Stimulated activated CD4-positive, alpha-beta T cell treated with anti-CD3 and anti-CD28 coated beads, TNF-alpha, amount 100 ng/mL, for 1 hour (primary cell): ENCODE data around the gene MYO1D.
A peak's percentile ranks its signal among the peaks of the same experiment; 100 is the strongest.
"Not testable (repeated sequence)": the region's sequence is repeated elsewhere in the genome, so short reads cannot be mapped to it uniquely, and the experiment has no call there.

Experiments
- DNase-seq, 3 donors: peaks; one replicate each; pipeline ENCODE4 v3.0.0-alpha.2; 2020; ENCODE audit warnings: low read depth in 3 of 3, low spot score in 1 of 3

Gene MYO1D

DNA sequence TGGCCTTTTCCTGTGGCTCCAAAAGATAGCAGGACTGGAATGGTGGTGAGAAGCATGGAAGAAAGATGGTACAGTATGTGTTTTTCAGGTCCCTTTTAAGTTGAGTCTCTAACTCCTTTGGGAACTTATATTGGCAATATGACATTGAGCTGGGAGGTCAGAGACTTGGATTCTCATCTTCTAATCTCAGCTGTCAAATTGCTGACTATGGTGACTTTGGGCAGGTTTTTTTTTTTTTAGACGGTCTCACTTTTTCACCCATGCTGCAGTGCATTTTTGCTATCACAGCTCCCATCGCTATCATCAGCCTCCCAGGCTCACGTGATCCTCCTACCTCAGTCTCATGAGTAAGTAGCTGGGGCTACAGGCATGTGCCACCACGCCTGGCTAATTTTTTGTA, 405.3 kb downstream of the MYO1D start:
- no peak for DNase-seq

GRCh38 chr17:32470405-32471167, 406.3 kb downstream of the MYO1D start:
- DNase-seq: no peak

- no peak for DNase-seq
Measured at GRCh38 chr17:32467949-32468348, 409.0 kb downstream of the MYO1D start.

- DNase-seq: no peak
Measured at GRCh38 chr17:32464374-32464773, 412.6 kb downstream of the MYO1D start.

- no peak for DNase-seq
Measured at GRCh38 chr17:32463304-32463703, 413.6 kb downstream of the MYO1D start.

DNA sequence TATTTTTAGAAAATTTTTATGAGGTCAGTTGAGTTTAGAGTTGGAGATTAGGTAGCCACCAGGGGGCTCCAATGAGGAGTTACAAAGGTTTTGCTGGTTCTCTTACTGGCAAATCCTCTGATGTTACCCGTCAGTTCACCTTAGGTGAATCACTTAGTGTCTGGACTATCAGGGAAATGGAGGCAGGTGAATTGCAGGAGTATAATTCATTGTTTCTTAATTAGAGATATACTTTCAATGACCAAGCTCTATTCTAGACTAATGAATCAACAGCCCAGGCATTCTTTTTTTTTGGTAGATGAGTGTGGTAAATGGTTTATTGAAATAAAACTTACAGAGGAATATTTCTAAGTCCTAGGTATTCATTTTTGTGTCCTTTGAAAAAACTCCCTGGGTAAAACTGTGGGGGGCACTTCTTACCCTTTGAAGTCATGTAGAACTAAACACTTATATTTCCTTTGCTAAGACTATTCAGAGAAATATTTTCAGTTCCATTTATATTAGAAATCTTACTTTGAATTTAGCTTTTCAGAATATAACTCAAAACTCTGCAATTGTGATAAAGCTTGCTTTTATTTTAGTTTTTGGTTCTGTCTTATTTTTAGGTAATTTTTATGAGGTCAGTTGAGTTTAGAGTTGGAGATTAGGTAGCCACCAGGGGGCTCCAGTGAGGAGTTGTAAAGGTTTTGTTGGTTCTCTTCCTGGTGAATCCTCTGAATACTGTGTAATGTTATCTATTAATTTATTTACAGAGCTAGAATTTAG, 414.9 kb downstream of the MYO1D start:
- DNase-seq: peak; percentile 13 to 45 (median 19)

GRCh38 chr17:32461498-32461852, 415.4 kb downstream of the MYO1D start:
- DNase-seq: no peak

DNA sequence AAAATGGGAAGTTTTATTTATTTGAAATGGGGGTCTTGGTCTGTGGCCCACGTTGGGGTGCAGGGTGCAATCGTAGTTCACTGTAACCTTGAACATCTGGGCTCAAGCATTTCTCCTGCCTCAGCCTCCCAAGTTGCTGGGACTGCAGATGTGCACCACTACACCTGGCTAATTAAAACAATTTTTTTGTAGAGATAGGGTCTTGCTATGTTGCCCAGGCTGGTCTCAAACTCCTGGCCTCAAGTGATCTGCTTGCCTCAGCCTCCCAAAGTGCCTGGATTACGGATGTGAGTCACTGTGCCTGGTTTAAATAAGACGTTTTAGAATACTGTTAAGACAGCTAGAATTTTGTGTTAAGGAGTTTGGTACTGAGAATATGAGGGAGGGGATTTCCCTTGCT, 416.9 kb downstream of the MYO1D start:
- DNase-seq: no peak

DNA sequence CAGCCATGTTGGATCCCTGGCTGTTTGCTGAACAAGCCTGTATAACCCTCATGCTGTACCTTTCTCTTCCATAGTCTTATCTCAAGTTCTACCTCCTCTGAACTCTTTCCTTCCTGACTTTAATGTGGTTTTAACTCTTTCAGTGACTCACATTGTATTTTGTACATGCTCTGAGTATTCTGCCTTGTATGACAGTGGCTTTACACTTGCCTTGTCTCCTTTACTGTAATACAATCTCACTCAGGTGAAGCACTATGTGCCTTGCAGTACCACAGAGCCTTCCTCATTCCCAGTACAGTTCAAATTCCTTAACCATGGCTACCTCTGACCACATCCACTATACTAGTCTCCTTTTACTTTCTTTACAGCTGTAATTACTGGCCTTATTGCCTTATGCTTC, 418.6 kb downstream of the MYO1D start:
- DNase-seq: no peak

- no peak for DNase-seq
Measured at GRCh38 chr17:32453370-32453769, 423.6 kb downstream of the MYO1D start.

DNA sequence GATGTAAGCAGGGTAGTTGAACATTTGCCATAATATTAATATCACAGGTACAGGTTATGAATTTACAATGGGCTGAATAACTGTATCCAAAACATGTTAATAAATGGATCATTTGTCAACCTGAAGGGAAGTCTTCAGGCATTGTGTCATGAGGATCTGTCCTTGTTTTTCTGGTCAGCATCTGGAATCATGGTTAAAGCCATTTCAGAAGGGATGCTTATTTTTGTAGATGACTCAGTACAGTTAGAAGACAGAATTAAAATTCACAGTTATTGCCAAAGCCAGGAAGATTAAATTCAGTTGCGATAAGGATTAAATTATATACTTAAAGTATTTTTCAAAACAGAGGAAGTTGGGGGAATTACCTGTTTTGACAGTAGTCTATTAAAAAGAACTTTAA, 424.6 kb downstream of the MYO1D start:
- DNase-seq: no peak

- no peak for DNase-seq
Measured at GRCh38 chr17:32451879-32452278, 425.0 kb downstream of the MYO1D start.

DNA sequence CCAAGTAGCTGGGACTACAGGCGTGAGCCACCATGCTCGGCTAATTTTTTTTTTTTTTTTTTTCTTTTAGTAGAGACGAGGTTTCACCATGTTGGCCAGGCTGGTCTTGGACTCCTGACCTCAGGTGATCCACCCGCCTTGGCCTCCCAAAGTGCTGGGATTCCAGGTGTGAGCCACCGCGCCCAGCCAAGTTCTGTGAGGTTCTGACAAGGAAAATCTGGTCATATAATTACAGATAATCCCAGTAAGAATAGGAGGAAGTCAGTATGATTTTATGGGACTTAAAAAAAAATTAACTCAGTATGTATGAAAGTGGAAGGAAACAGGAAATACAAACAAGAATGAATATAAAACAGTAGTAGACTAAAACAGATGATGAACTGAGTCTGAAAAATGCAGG, 426.5 kb downstream of the MYO1D start:
- not testable (repeated sequence) for DNase-seq

DNA sequence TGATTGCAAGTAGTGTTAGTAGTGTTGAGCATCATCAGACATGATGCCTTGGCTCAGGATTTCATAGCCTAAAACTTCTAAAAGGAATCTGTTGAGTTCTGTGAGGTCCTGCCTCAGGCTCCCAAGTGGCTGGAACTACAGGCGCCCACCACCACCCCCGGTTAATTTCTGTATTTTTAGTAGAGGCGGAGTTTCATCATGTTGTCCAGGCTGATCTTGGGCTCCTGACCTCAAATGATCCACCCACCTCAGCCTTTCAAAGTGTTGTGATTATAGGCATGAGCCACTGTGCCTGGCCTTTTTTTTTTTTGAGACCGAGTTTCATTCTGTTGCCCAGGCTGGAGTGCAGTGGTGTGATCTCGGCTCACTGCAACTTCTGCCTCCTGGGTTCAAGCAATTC, 427.0 kb downstream of the MYO1D start:
- DNase-seq: no peak

- DNase-seq: no peak
Measured at GRCh38 chr17:32446949-32447348, 430.0 kb downstream of the MYO1D start.

- no peak for DNase-seq
Measured at GRCh38 chr17:32445971-32446370, 431.0 kb downstream of the MYO1D start.

- no peak for DNase-seq
Measured at GRCh38 chr17:32445497-32445896, 431.4 kb downstream of the MYO1D start.

- DNase-seq: no peak
Measured at GRCh38 chr17:32445074-32445415, 431.9 kb downstream of the MYO1D start.

DNA sequence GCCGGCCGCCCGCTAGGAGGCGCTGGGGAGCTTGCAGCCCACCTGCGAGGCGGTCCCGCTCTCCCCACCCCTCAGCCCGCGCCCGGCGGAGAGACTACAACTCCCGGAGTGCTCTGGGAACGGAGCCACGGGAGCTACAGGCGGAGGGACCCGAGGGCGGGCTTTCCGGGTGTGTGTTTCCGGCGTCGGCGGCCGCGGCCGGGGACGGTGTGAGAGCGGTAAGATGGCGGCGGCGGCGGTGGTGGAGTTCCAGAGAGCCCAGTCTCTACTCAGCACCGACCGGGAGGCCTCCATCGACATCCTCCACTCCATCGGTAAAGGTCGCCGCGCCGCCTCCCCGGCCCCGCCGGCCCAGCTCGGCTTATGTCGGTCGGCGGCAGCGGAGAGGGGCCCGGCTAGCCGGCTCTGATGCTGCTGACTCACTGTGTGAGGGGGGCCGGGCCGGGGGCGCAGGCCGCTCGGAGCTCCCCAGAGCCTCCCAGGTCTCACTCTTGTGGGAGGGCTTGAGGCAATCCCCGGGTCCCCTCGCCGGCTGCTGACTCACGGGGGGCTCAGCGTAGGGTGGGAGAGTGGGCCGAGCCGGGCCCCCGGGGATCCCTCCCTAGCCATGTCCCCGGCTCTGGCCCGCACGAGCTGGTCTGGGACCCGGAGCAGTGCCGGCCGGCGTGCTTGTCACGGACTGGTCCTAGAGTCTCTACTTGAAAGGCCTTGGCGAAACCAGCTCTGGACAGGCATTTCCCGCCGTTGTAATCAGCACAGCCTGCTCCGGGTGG, 432.4 kb downstream of the MYO1D start, which contains the start of gene PSMD11:
TSS of gene PSMD11 (plus strand) at position 210 of the 773 bp plus-strand sequence. CDS start at position 224, 14 bp downstream.
- peak; percentile 96 to 98 (median 97) for DNase-seq

DNA sequence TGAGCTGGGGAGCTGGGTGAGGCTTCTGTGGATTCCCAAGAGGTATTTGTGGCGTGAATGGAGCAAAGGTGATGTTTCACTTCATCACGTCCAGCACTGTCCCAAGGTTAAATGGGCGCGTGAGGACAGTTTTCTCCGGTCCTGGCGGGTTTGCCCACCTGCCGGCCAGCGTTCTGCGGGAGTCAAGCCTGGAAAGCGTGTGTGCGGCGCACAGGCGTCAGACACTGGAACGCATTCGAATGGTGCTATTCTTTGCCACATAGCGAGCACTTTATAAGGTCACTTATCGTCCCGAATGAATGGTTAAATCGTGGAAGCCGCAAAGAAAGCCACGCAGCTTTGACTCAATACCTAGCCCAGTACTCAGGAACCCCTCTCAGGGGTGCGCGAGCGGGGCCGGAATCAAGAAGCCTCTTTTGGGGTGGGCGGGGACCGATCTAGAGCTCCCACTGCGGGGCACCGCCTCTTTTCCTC, 433.1 kb downstream of the MYO1D start:
- no peak for DNase-seq
